HUES6 (cell line): ENCODE data around the gene LASP1NB.
"Not testable (repeated sequence)": the region's sequence is repeated elsewhere in the genome, so short reads cannot be mapped to it uniquely, and the experiment has no call there.

Experiments
- H3K27ac ChIP-seq: 2 replicates; pipeline ENCODE4 v1.7.0; 2013; ENCODE audit warnings: low read depth, mild to moderate bottlenecking, low read length, inconsistent platforms
- H3K27me3 ChIP-seq: 2 replicates; pipeline ENCODE4 v1.6.1; 2013; ENCODE audit warnings: low read length; ENCODE audit not compliant: control insufficient read depth, insufficient read depth
- H3K36me3 ChIP-seq: 2 replicates; pipeline ENCODE4 v1.6.1; 2013; ENCODE audit warnings: low read length; ENCODE audit not compliant: control insufficient read depth, insufficient read depth
- H3K4me1 ChIP-seq: 2 replicates; pipeline ENCODE4 v1.6.1; 2013; ENCODE audit warnings: low read length; ENCODE audit not compliant: control insufficient read depth, insufficient read depth
- H3K4me3 ChIP-seq: 2 replicates; pipeline ENCODE4 v1.5.1; 2013; ENCODE audit warnings: low read depth, low read length
- H3K9ac ChIP-seq: one replicate; pipeline ENCODE4 v1.6.1; 2013; ENCODE audit warnings: mild to moderate bottlenecking, low read length
- H3K9me3 ChIP-seq: 2 replicates; pipeline ENCODE4 v1.6.1; 2013; ENCODE audit warnings: low read depth, low read length; ENCODE audit not compliant: control insufficient read depth, insufficient read depth

The LASP1NB gene

DNA sequence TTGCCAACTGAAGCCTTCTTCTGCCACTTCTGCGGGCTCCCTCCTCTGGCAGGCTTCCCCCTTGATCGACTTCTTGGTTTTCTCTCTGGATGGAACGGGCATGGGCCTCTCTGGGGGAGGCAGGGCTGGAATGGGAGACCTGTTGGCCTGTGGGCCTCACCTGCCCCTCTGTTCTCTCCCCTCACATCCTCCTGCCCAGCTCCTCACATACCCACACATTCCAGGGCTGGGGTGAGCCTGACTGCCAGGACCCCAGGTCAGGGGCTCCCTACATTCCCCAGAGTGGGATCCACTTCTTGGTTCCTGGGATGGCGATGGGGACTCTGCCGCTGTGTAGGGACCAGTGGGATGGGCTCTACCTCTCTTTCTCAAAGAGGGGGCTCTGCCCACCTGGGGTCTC, 6.5 kb upstream of the LASP1NB start:
- peaks cover 51% of the 10 kb centered on the region for H3K36me3 ChIP-seq

DNA sequence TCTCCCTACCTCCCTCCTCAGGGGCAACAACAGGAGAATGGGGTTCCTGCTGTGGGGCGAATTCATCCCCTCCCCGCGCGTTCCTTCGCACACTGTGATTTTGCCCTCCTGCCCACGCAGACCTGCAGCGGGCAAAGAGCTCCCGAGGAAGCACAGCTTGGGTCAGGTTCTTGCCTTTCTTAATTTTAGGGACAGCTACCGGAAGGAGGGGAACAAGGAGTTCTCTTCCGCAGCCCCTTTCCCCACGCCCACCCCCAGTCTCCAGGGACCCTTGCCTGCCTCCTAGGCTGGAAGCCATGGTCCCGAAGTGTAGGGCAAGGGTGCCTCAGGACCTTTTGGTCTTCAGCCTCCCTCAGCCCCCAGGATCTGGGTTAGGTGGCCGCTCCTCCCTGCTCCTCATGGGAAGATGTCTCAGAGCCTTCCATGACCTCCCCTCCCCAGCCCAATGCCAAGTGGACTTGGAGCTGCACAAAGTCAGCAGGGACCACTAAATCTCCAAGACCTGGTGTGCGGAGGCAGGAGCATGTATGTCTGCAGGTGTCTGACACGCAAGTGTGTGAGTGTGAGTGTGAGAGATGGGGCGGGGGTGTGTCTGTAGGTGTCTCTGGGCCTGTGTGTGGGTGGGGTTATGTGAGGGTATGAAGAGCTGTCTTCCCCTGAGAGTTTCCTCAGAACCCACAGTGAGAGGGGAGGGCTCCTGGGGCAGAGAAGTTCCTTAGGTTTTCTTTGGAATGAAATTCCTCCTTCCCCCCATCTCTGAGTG, 5.9 kb upstream of the LASP1NB start:
- H3K9me3 ChIP-seq = no peaks in the 10 kb centered on the region
- no peak overlapping the region for H3K4me3 ChIP-seq
- no peak overlapping the region for H3K27ac ChIP-seq
- peaks cover 18% of the 10 kb centered on the region for H3K4me1 ChIP-seq
- no peak overlapping the region for H3K9ac ChIP-seq
- no peaks in the 10 kb centered on the region for H3K27me3 ChIP-seq
- H3K36me3 ChIP-seq = peaks cover 45% of the 10 kb centered on the region

More for the DNA sequence above, 6.5 kb upstream of the LASP1NB start:
- Histone ChIP-seq H3K27me3 (no peaks in the 10 kb centered on the region), H3K9me3 (no peaks in the 10 kb centered on the region), H3K27ac (no peak overlapping the region), H3K4me1 (peaks cover 18% of the 10 kb centered on the region), H3K9ac (no peak overlapping the region), H3K4me3 (no peak overlapping the region)

DNA sequence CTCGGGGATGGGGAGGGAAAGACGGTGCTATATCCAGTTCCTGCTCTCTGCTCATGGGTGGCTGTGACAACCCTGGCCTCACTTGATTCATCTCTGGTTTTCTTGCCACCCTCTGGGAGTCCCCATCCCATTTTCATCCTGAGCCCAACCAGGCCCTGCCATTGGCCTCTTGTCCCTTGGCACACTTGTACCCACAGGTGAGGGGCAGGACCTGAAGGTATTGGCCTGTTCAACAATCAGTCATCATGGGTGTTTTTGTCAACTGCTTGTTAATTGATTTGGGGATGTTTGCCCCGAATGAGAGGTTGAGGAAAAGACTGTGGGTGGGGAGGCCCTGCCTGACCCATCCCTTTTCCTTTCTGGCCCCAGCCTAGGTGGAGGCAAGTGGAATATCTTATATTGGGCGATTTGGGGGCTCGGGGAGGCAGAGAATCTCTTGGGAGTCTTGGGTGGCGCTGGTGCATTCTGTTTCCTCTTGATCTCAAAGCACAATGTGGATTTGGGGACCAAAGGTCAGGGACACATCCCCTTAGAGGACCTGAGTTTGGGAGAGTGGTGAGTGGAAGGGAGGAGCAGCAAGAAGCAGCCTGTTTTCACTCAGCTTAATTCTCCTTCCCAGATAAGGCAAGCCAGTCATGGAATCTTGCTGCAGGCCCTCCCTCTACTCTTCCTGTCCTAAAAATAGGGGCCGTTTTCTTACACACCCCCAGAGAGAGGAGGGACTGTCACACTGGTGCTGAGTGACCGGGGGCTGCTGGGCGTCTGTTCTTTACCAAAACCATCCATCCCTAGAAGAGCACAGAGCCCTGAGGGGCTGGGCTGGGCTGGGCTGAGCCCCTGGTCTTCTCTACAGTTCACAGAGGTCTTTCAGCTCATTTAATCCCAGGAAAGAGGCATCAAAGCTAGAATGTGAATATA, 4.8 kb upstream of the LASP1NB start:
- H3K4me3 ChIP-seq = no peak overlapping the region
- no peaks in the 10 kb centered on the region for H3K9me3 ChIP-seq
- H3K9ac ChIP-seq = no peak overlapping the region
- H3K36me3 ChIP-seq = peaks cover 34% of the 10 kb centered on the region
- H3K27ac ChIP-seq = no peak overlapping the region
- no peaks in the 10 kb centered on the region for H3K27me3 ChIP-seq
- peaks cover 25% of the 10 kb centered on the region for H3K4me1 ChIP-seq

DNA sequence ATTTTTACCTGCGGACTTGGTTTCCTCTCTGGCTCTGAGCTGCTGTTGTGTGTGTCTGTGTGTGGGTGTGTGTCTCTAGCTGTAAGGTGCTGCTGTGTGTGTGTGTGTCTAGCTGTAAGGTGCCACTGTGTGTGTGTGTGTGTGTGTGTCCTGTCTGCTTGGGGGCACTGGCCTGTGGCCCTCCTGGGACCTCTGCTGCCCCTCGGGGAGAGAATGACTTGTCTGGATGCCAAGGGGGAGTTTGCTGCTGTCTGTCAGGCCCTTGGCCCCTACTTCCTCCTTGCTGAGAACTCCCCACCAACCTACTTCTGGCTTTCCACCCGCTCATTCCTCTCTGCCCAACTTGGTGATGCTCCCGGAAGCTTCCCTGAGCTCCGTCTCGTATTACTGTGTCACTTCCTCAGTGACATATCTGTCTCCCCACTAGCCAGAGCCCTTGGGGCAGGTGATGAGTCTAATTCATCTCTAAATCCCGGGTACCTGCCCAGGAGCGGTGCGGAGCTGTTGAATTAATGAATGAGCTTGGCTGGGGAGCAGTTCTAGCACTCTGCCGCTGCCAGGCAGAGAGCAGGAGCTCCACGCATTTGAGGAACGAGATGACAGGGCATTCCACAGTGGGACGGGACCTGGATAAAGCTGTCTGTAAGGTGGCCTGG, 3.5 kb upstream of the LASP1NB start:
- H3K9me3 ChIP-seq = no peaks in the 10 kb centered on the region
- peaks cover 28% of the 10 kb centered on the region for H3K36me3 ChIP-seq
- H3K27me3 ChIP-seq = no peaks in the 10 kb centered on the region
- peaks cover 26% of the 10 kb centered on the region for H3K4me1 ChIP-seq
- H3K27ac ChIP-seq = no peak overlapping the region
- no peak overlapping the region for H3K4me3 ChIP-seq
- peak overlapping the region; percentile 41 for H3K9ac ChIP-seq

DNA sequence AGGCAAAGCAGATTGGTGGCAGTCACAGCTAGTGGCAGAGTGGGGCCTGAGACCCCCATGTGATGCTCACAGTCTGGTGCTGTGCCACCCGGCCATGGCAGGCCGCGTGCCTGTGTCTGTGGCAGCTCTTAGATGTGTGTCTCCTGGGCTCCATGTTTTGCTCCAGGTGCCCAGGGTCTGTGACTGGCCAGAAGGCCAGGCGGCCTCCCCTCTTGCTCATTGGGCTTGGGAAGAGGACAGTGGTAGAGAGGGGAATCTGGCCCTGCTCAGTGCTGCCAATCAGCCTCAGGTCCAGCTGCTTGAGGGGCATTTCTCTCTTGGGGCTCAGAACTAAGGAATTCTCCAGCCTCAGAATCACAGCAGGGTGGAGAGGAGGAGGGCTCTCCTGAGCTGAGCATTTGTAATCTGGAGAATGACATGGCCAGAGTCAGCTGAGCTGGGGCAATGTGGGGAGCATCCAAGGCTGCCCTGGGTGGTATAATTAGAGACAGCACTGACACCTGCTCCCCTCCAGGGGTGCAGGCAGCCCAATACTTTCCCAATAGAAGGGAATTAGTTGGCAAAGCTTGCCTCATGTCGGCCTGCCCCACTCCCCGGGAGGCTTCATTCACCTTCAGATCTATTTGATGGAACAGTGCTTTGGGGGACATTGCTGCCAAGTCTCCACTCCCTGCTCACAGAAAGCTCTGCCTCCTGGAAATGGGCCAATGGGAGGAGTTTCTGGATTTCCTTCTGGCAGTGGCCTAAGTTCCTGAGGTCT, 2.7 kb upstream of the LASP1NB start:
- peaks cover 26% of the 10 kb centered on the region for H3K4me1 ChIP-seq
- no peaks in the 10 kb centered on the region for H3K27me3 ChIP-seq
- H3K4me3 ChIP-seq = no peak overlapping the region
- H3K9me3 ChIP-seq = no peaks in the 10 kb centered on the region
- no peak overlapping the region for H3K27ac ChIP-seq
- peak overlapping the region; percentile 0 for H3K9ac ChIP-seq
- peaks cover 26% of the 10 kb centered on the region for H3K36me3 ChIP-seq

DNA sequence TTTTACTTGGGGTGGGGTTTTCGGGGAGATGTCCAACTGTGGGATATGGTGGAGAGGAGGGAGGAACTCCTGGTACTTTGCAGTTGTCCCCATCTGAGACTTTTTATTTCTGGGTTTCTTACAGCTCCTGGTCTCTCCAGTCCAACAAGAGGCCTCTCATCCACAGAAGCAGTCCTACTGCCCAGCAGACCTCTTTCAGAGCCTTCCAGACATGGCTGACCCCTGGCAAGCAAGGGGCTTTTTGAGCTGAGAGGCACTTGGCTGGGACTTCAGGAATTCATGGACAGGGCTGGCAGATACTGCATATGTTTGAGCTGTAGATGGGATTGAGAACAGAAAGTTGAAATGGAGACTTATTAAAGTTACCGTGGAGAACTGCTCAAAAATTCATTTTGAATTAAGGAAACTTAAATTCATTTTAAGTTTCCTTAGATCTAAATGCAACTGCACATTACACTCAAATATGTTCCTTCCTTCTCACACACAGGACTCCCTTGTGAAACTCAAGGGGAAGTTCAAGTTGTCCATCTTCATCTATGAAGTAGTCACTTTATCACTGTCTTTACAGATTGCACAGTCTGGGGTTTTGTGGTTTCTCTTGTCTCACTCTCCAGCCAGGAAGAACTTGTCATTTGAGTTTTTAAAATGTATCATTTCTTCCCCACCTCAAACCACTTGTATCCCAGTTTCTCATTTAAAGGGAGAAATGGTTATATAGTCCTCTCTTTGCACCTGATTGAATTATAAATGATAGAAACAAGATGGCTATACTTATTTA, 1.1 kb downstream of the LASP1NB start:
- no peaks in the 10 kb centered on the region for H3K36me3 ChIP-seq
- peaks cover 23% of the 10 kb centered on the region for H3K4me1 ChIP-seq
- no peak overlapping the region for H3K27ac ChIP-seq
- no peaks in the 10 kb centered on the region for H3K27me3 ChIP-seq
- no peaks in the 10 kb centered on the region for H3K9me3 ChIP-seq
- no peak overlapping the region for H3K4me3 ChIP-seq
- H3K9ac ChIP-seq = no peak overlapping the region

DNA sequence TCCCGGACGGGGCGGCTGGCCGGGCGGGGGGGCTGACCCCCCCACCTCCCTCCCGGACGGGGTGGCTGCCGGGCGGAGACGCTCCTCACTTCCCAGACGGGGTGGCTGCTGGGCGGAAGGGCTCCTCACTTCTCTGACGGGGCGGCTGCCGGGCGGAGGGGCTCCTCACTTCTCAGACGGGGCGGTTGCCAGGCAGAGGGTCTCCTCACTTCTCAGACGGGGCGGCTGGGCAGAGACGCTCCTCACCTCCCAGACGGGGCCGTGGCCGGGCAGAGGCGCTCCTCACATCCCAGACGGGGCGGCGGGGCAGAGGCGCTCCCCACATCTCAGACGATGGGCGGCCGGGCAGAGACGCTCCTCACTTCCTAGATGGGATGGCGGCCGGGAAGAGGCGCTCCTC, 5.4 kb downstream of the LASP1NB start:
- H3K4me3 ChIP-seq, H3K27me3 ChIP-seq, H3K9ac ChIP-seq, H3K36me3 ChIP-seq, H3K9me3 ChIP-seq, H3K4me1 ChIP-seq, H3K27ac ChIP-seq: not testable (repeated sequence)

DNA sequence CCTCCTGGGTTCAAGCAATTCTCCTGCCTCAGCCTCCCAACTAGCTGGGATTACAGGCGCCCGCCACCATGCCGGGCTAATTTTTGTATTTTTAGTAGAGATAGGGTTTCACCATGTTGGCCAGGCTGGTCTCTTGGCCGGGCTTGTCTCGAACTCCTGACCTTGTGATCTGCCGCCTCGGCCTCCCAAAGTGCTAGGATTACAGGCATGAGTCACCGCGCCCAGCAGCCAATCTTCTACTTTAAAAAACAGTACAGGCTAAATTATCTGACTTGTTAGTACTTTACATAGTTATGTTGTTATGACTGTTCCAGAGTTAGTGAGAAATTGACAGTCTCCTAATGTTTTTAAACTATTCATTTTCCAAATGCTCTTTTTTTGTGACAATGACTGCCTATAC, 8.5 kb downstream of the LASP1NB start:
- not testable (repeated sequence) for H3K4me3 ChIP-seq, H3K4me1 ChIP-seq, H3K27ac ChIP-seq, H3K36me3 ChIP-seq, H3K27me3 ChIP-seq, H3K9ac ChIP-seq, H3K9me3 ChIP-seq

DNA sequence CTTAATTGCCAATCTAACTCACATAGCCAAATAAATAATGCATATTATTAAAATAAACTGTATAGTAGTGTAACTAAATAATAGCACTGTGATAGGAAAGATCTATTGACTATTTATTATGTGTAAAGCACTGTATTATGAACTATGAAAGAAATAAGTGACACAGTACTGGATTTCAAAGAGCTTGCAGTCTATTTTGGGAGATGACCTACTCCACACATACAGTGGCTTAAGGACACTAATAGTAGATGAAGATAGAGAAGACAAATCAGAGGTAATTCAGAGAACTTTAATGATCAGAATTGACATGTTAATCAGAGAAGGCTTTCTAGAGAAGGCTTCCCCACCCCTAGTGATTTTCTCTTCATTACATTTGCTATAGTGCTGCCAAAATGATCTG, 14.6 kb downstream of the LASP1NB start:
- Histone ChIP-seq H3K4me3 (no peak overlapping the region), H3K36me3 (no peaks in the 10 kb centered on the region), H3K9me3 (no peaks in the 10 kb centered on the region)

DNA sequence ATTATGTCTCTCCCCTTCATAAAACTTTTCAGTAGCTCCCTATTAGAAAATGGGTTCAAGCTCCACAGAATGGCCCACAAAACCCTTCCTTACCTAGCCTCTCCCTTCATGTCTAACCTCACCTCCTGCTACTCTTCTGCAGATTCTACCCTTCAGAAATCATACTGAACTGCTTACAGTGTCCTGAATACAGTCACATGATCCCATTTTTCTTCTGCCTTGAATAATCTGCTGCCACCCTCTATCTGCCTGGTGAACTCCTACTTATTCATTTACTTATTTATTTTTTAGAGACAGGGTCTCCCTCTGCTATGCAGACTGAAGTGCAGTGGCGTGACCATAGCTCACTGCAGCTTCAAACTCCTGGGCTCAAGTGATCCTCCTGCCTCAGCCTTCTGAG, 15.0 kb downstream of the LASP1NB start:
- Histone ChIP-seq H3K4me1 (peaks cover 5% of the 10 kb centered on the region; the same call in 1 of the 2 replicates), H3K27me3 (no peaks in the 10 kb centered on the region), H3K9me3 (no peaks in the 10 kb centered on the region), H3K4me3 (no peak overlapping the region), H3K9ac (no peak overlapping the region), H3K36me3 (no peaks in the 10 kb centered on the region), H3K27ac (no peak overlapping the region)

More for the DNA sequence above, 14.6 kb downstream of the LASP1NB start:
- Histone ChIP-seq H3K4me1 (peaks cover 5% of the 10 kb centered on the region; the same call in 1 of the 2 replicates), H3K9ac (no peak overlapping the region), H3K27me3 (no peaks in the 10 kb centered on the region), H3K27ac (no peak overlapping the region)
